Testis (tissue), 3 donors: Measurements from ENCODE around the gene TMEM135. TPM values are rescaled to one million over a fixed set of nuclear protein-coding genes. Genes with fewer than 3 reads are reported as not detected.

Source experiments
- DNase-seq: peaks from one replicate; pipeline ENCODE4 v3.0.0-alpha.2; 2019
- H3K27ac ChIP-seq, 2 donors: fragments of 200-600 bp; sonication (generic); one replicate each; pipeline ENCODE4 v1.5.1; 2019
- H3K27me3 ChIP-seq: fragments of 200-600 bp; sonication (generic); one replicate; pipeline ENCODE4 v1.5.1; 2019
- H3K36me3 ChIP-seq: fragments of 200-600 bp; sonication (generic); one replicate; pipeline ENCODE4 v1.5.1; 2017; ENCODE audit warnings: low read depth; ENCODE audit errors: missing control alignments
- H3K4me1 ChIP-seq: fragments of 200-600 bp; sonication (generic); one replicate; pipeline ENCODE4 v1.5.1; 2019
- H3K4me3 ChIP-seq, 2 donors: fragments of 200-600 bp; sonication (generic); one replicate each; pipeline ENCODE4 v1.5.1; 2017 to 2019
- H3K9me3 ChIP-seq: fragments of 200-600 bp; sonication (generic); one replicate; pipeline ENCODE4 v1.5.1; 2017
- POLR2A ChIP-seq: fragments of 450-650 bp; IDR thresholded peaks from one replicate; pipeline ENCODE4 v1.6.1; 2017; ENCODE audit warnings: antibody characterized with exemption, mild to moderate bottlenecking, moderate library complexity
- WGBS, 2 donors: methylation state at CpG; one replicate each; pipeline ENCODE4 v1.1.5; 2018; 5-methylcytosine and 5-hydroxymethylcytosine counted together
- intact Hi-C: fragments of 100-400 bp; cut with DNase I; formaldehyde crosslinking; loops from one replicate; pipeline ENCODE4 v1.15.1; 2023; ENCODE audit warnings: low total_unique reads
- polyA plus RNA-seq: library from polyadenylated mRNA; stranded (reverse); fragments of 350-450 nt; fragmentation: Illumina TruSeq; extraction: RNeasy Lipid Tissue Mini Kit (QIAGEN cat#74804); gene quantifications from one replicate; pipeline ENCODE4 v1.2.3, GENCODE V29; 2014; ENCODE audit warnings: low read depth, low replicate concordance; ENCODE audit not compliant: insufficient read depth
- total RNA-seq, 2 donors: library from RNA; depleted of rRNA; stranded (reverse); fragments of >200 nt; gene quantifications; one replicate each; pipeline ENCODE4 v1.2.3, GENCODE V29; 2016
- TF ChIP-seq, protein P1 (sequence below), 3 experiments: fragments of 450-650 bp in 2 of 3; fragments of 200-600 bp in 1 of 3; sonication (generic) in 1 of 3; IDR thresholded peaks; one replicate each; pipeline ENCODE4 v1.5.1; 2016 to 2019; ENCODE audit warnings: antibody characterized with exemption in 3 of 3, mild to moderate bottlenecking in 2 of 3, moderate library complexity in 1 of 3

TMEM135 gene
- total and polyA plus RNA-seq, 3 donors from 2014 or later = 21.3 to 59.0 (median 42.1) TPM

DNA sequence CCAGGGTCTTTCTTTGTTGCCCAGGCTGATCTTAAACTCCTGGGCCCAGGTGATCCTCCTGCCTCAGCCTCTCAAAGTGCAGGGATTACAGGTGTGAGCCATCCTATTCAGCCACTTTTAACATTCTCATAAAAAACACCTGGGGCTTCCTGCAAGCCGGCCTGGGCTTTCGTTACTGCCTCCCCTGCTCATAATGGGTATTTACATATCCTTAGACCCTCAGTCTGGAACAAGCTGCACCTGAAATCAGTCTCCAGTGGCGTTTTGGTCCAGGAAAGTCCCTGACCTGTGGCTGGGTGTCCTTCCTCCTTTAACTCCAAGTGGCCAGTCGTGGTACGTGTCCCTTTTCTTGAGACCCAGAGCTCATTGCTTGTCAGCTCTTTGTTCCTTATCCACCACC, 320.7 kb downstream of the TMEM135 start:
- Histone ChIP-seq H3K9me3 (no peaks in the 10 kb centered on the region), H3K27me3 (no peaks in the 10 kb centered on the region), H3K4me3 (no peak overlapping the region), H3K27ac (no peak overlapping the region), H3K36me3 (no peaks in the 10 kb centered on the region), H3K4me1 (no peaks in the 10 kb centered on the region)
- intact Hi-C loops = no loop called here
- DNase-seq = no peak
- TF ChIP-seq, protein P1, sequence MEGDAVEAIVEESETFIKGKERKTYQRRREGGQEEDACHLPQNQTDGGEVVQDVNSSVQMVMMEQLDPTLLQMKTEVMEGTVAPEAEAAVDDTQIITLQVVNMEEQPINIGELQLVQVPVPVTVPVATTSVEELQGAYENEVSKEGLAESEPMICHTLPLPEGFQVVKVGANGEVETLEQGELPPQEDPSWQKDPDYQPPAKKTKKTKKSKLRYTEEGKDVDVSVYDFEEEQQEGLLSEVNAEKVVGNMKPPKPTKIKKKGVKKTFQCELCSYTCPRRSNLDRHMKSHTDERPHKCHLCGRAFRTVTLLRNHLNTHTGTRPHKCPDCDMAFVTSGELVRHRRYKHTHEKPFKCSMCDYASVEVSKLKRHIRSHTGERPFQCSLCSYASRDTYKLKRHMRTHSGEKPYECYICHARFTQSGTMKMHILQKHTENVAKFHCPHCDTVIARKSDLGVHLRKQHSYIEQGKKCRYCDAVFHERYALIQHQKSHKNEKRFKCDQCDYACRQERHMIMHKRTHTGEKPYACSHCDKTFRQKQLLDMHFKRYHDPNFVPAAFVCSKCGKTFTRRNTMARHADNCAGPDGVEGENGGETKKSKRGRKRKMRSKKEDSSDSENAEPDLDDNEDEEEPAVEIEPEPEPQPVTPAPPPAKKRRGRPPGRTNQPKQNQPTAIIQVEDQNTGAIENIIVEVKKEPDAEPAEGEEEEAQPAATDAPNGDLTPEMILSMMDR (IDR thresholded peaks at IDR 0.05) = no peak
- TF ChIP-seq POLR2A = no peak
- 89 to 91% methylated on average over 5 of the region's 5 CpGs for WGBS, 2 donors

DNA sequence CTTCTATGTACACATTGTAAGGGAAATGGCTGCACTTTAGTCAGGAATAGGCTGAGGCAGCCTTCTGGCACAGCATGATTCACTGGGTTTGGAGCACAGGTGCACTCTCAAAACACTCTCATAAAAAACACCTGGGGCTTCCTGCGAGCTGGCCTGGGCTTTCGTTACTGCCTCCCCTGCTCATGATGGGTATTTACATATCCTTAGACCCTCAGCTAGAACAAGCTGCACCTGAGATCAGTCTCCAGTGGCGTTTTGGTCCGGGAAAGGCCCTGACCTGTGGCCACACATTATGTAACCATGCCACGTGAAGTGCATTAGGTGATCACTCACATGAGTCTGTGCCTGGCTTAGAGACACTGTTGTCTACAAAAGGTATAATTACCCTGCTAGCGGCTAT, 321.7 kb downstream of the TMEM135 start:
- H3K27me3 ChIP-seq = no peaks in the 10 kb centered on the region
- no peak for TF ChIP-seq POLR2A
- TF ChIP-seq, protein P1 (IDR thresholded peaks at IDR 0.05) = no peak
- H3K4me3 ChIP-seq = no peak overlapping the region
- no peaks in the 10 kb centered on the region for H3K9me3 ChIP-seq
- H3K36me3 ChIP-seq = no peaks in the 10 kb centered on the region
- H3K27ac ChIP-seq = no peak overlapping the region
- no peaks in the 10 kb centered on the region for H3K4me1 ChIP-seq
- WGBS, 2 donors = 90 to 94% methylated on average over 4 to 6 of the region's 6 CpGs
- intact Hi-C loops = no loop called here
- no peak for DNase-seq

DNA sequence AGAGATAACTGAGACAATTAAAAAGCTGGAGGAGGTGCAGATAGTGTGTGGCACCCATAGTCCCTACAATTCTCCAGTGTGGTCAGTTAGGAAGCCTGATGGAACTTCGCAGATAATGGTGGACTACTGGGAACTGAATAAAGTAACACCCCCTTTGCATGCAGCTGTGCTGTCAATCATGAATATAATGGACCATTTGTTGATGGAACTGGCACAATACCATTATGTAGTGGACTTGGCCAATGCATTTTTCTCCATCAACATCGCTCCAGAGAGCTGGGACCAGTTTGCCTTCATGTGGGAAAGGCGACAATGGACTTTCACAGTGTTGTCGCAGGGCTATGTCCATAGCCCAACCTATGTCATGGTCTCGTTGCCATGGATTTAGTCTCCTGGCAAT, 324.2 kb downstream of the TMEM135 start:
- intact Hi-C loops = no loop called here
- 93 to 94% methylated on average over 5 of the region's 5 CpGs for WGBS, 2 donors
- Histone ChIP-seq H3K4me1 (no peaks in the 10 kb centered on the region), H3K4me3 (no peak overlapping the region), H3K9me3 (no peaks in the 10 kb centered on the region), H3K27me3 (no peaks in the 10 kb centered on the region), H3K36me3 (no peaks in the 10 kb centered on the region), H3K27ac (no peak overlapping the region)
- TF ChIP-seq POLR2A = no peak
- TF ChIP-seq, protein P1 (IDR thresholded peaks at IDR 0.05) = no peak
- DNase-seq = no peak

DNA sequence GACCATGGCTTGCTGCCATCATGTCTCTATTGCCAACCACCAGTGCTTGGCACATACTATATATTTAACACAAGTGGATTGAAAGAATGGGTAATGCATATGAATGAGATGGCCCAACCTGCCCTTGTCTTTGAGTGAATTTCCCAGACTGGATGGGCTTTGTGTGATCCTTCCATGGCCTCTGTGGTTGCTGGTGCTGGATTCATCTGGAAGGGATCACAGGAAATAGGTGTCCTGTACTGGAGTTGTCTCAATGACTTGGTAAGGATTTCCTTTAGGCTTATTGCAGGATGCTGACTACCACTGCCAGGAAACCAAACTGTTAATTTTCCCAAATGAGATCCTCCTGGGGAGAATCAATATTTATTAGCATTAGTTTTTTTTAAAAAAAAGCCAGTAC, 328.6 kb downstream of the TMEM135 start:
- H3K27ac ChIP-seq = no peak overlapping the region
- no peaks in the 10 kb centered on the region for H3K36me3 ChIP-seq
- no peaks in the 10 kb centered on the region for H3K4me1 ChIP-seq
- TF ChIP-seq, protein P1 (IDR thresholded peaks at IDR 0.05) = no peak
- no peak for TF ChIP-seq POLR2A
- DNase-seq = no peak
- no peaks in the 10 kb centered on the region for H3K9me3 ChIP-seq
- H3K27me3 ChIP-seq = no peaks in the 10 kb centered on the region
- H3K4me3 ChIP-seq = no peak overlapping the region
- intact Hi-C loops = no loop called here

DNA sequence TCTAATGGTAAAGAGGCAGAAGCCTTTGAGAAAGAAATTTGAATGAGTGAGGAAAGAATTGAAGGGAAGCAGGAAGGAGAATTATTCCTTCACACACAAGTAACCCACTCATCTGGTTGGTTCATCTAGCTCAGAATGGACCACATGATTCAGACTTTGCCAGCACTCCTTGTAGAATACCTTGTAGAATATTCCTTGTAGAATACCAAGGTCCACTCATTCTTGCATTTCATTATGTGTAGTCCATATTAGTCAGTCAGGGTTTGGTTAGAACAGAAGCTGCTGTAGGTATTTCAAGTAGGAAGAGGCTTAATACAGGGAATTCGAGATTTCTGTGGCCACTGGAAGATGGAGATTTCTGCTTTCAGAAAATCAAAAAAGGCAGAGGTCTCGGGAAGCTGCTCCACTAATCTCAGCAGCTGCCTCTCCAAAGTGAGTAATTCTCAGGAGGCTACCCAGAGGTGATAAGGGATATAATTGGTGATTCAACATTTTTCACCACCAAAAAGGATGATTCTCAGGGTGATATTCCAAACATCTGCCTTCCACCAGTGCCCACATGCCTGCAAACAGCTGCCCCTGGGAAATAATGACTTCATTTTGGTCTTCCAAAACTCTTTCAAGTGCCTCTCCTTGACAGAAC, 329.1 kb downstream of the TMEM135 start:
- H3K4me1 ChIP-seq = no peaks in the 10 kb centered on the region
- H3K27me3 ChIP-seq = no peaks in the 10 kb centered on the region
- TF ChIP-seq, protein P1 (IDR thresholded peaks at IDR 0.05) = no peak
- TF ChIP-seq POLR2A = no peak
- H3K27ac ChIP-seq = no peak overlapping the region
- H3K9me3 ChIP-seq = no peaks in the 10 kb centered on the region
- intact Hi-C loops = no loop called here
- DNase-seq = no peak
- WGBS, 2 donors = 70 to 92% methylated on average over 2 of the region's 2 CpGs
- no peak overlapping the region for H3K4me3 ChIP-seq
- no peaks in the 10 kb centered on the region for H3K36me3 ChIP-seq
